Renal pelvis (tissue), 4 donors: ENCODE data around the gene DST. TPM values are rescaled to one million over a fixed set of nuclear protein-coding genes. Genes with fewer than 3 reads are reported as not detected.
A peak's percentile ranks its signal among the peaks of the same experiment; 100 is the strongest.

Source experiments
- DNase-seq: peaks from one replicate; pipeline ENCODE4 v3.0.0-alpha.2; 2013
- polyA plus RNA-seq, 3 donors: library from polyadenylated mRNA; unstranded; fragments of 120-200 nt; gene quantifications; one replicate each; pipeline ENCODE4 v1.2.1, GENCODE V29; 2013; ENCODE audit not compliant: insufficient read length in 3 of 3

Gene DST
- polyA plus RNA-seq, 3 donors: 197 to 211 (median 198) TPM

- no peak for DNase-seq
These were observed 153.1 kb downstream of the DST start for GRCh38 chr6:56489559-56489958.

- no peak for DNase-seq
These were observed 154.4 kb downstream of the DST start for GRCh38 chr6:56488281-56488680.

- DNase-seq: no peak
These were observed 156.0 kb downstream of the DST start for GRCh38 chr6:56486681-56487080.

GRCh38 chr6:56484669-56485068, 158.0 kb downstream of the DST start:
- DNase-seq: no peak

- DNase-seq: no peak
These were observed 158.8 kb downstream of the DST start for GRCh38 chr6:56483929-56484328.

GRCh38 chr6:56482525-56482924, 160.2 kb downstream of the DST start:
- no peak for DNase-seq

GRCh38 chr6:56481957-56482356, 160.7 kb downstream of the DST start:
- no peak for DNase-seq

- DNase-seq: no peak
These were observed 161.9 kb downstream of the DST start for GRCh38 chr6:56480654-56481337.

GRCh38 chr6:56480246-56480645, 162.4 kb downstream of the DST start:
- DNase-seq: no peak

- no peak for DNase-seq
These were observed 163.3 kb downstream of the DST start for GRCh38 chr6:56479381-56479780.

- no peak for DNase-seq
These were observed 164.5 kb downstream of the DST start for GRCh38 chr6:56478202-56478601.

GRCh38 chr6:56477241-56477640, 165.4 kb downstream of the DST start:
- no peak for DNase-seq

GRCh38 chr6:56475736-56476457, 166.8 kb downstream of the DST start:
- DNase-seq: no peak

GRCh38 chr6:56474532-56474931, 168.2 kb downstream of the DST start:
- no peak for DNase-seq

GRCh38 chr6:56463443-56463842, 179.2 kb downstream of the DST start:
- no peak for DNase-seq

- no peak for DNase-seq
These were observed 183.5 kb downstream of the DST start for GRCh38 chr6:56459030-56459805.

- no peak for DNase-seq
These were observed 184.3 kb downstream of the DST start for GRCh38 chr6:56458324-56458884.

GRCh38 chr6:56456785-56457184, 185.9 kb downstream of the DST start:
- no peak for DNase-seq

- no peak for DNase-seq
These were observed 191.6 kb downstream of the DST start for GRCh38 chr6:56450882-56451739.

- no peak for DNase-seq
These were observed 192.3 kb downstream of the DST start for GRCh38 chr6:56450376-56450775.

GRCh38 chr6:56448046-56448445, 194.6 kb downstream of the DST start:
- DNase-seq: no peak

GRCh38 chr6:56445818-56446217, 196.9 kb downstream of the DST start:
- peak; percentile 16 for DNase-seq
